Thymus (tissue), 11 donors: Measurements from ENCODE around the gene MKNK2. TPM values are rescaled to one million over a fixed set of nuclear protein-coding genes. Genes with fewer than 3 reads are reported as not detected.

Experiments
- DNase-seq, 9 donors: peaks; one replicate each; pipeline ENCODE4 v3.0.0-alpha.2; 2013; ENCODE audit warnings: low spot score in 9 of 9, low read depth in 6 of 9, missing footprints in 1 of 9
- H3K27ac ChIP-seq, 2 donors: one replicate each; pipeline ENCODE4 v1.5.1; 2013; ENCODE audit warnings: control low read depth in 1 of 2, low read depth in 1 of 2, low read length in 1 of 2, mild to moderate bottlenecking in 1 of 2, moderate library complexity in 1 of 2
- H3K27me3 ChIP-seq, 2 donors: one replicate each; pipeline ENCODE4 v1.5.1; 2013; ENCODE audit warnings: low read length in 1 of 2; ENCODE audit not compliant: control insufficient read depth in 2 of 2, insufficient read depth in 1 of 2
- H3K36me3 ChIP-seq, 2 donors: one replicate each; pipeline ENCODE4 v1.5.1; 2013; ENCODE audit warnings: low read length in 1 of 2, mild to moderate bottlenecking in 1 of 2, moderate library complexity in 1 of 2; ENCODE audit not compliant: control insufficient read depth in 2 of 2, insufficient read depth in 2 of 2
- H3K4me1 ChIP-seq, 2 donors: one replicate each; pipeline ENCODE4 v1.5.1; 2013; ENCODE audit warnings: low read length in 2 of 2; ENCODE audit not compliant: control insufficient read depth in 2 of 2, insufficient read depth in 2 of 2
- H3K4me3 ChIP-seq, 2 donors: one replicate each; pipeline ENCODE4 v1.5.1; 2013; ENCODE audit warnings: low read length in 2 of 2, control low read depth in 1 of 2, mild to moderate bottlenecking in 1 of 2
- H3K9me3 ChIP-seq, 2 donors: one replicate each; pipeline ENCODE4 v1.5.1; 2013; ENCODE audit warnings: low read length in 1 of 2, mild to moderate bottlenecking in 1 of 2; ENCODE audit not compliant: control insufficient read depth in 2 of 2, insufficient read depth in 1 of 2
- WGBS: extraction: QIAGEN DNeasy Blood & Tissue Kit; methylation state at CpG from one replicate; pipeline ENCODE4 v1.1.7; 2013; 5-methylcytosine and 5-hydroxymethylcytosine counted together
- polyA plus RNA-seq: library from polyadenylated mRNA; stranded (reverse); fragments of 200-250 nt; gene quantifications from one replicate; pipeline ENCODE4 v1.2.3, GENCODE V29; 2013
- total RNA-seq: library from RNA; stranded (reverse); fragments of 120-200 nt; gene quantifications from one replicate; pipeline ENCODE4 v1.2.4, GENCODE V29; 2013
- donor health status: healthy.

The MKNK2 gene
- total and polyA plus RNA-seq, 2 donors = 59.4 to 97.9 TPM

- Histone ChIP-seq H3K9me3 (peaks cover 0 to 7% of the 10 kb centered on the region in 2 donors), H3K4me1 (peaks cover 43 to 64% of the 10 kb centered on the region in 2 donors), H3K36me3 (peaks cover 74 to 88% of the 10 kb centered on the region in 2 donors), H3K4me3 (no peak overlapping the region), H3K27me3 (no peaks in the 10 kb centered on the region), H3K27ac (peak overlapping the region; percentile 11 to 97)
- no peak for DNase-seq
- 94% methylated on average over 9 of the region's 9 CpGs for WGBS
Observed at GRCh38 chr19:2043251-2043641, 7.8 kb downstream of the MKNK2 start.

DNA sequence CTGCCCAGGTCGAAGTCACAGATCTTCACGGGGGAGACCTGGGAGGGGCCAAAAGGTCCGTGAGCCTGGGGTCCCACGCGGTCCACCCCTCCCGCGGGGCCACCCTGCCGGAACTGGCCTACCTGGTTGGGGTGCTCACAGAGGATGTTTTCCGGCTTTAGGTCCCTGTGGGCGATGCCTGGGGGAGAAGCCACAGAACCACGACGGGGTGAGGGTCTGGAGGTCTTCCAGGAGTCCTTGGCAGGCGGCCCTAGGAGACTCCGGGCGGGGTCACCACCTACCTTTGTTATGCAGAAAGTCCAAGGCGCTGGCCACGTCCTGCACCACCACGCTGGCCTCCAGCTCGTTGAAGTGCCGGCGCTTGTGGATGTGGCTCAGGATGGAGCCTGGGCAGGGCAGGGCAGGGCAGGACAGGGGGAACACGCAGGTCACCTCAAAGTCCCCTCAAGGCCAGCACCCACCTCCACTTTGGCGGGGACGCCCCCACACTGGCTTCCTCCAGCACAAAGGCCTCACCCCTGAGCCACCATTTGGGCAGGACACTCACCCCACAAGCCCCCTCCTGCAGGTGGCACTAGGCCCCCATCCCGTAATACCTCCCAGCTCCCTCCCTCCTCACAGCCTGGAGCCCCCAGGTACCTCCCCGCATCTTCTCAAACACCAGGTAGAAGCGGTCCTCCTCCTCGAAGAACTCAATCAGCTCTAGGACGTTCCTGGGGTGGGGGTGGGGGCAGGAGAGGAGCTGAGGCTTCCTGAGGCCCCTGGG, 8.4 kb downstream of the MKNK2 start:
- Histone ChIP-seq H3K36me3 (peaks cover 74 to 88% of the 10 kb centered on the region in 2 donors), H3K4me3 (peak overlapping the region; percentile 55 to 59)
- WGBS = 52% methylated on average over 29 of the region's 29 CpGs

GRCh38 chr19:2041683-2042484, 9.2 kb downstream of the MKNK2 start:
- Histone ChIP-seq H3K36me3 (peaks cover 69 to 81% of the 10 kb centered on the region in 2 donors), H3K4me3 (peak overlapping the region; percentile 59 to 66), H3K27ac (peak overlapping the region; percentile 93 to 97), H3K27me3 (no peaks in the 10 kb centered on the region), H3K4me1 (peaks cover 34 to 50% of the 10 kb centered on the region in 2 donors), H3K9me3 (peaks cover 0 to 7% of the 10 kb centered on the region in 2 donors)
- peak; percentile 80 to 97 (median 93) for DNase-seq
- WGBS = 7% methylated on average over 77 of the region's 77 CpGs

More for the DNA sequence above, 8.4 kb downstream of the MKNK2 start:
- H3K4me1 ChIP-seq = peaks cover 38 to 58% of the 10 kb centered on the region in 2 donors
- peaks cover 0 to 7% of the 10 kb centered on the region in 2 donors for H3K9me3 ChIP-seq
- no peak for DNase-seq
- no peaks in the 10 kb centered on the region for H3K27me3 ChIP-seq
- H3K27ac ChIP-seq = peak overlapping the region; percentile 80 to 97

DNA sequence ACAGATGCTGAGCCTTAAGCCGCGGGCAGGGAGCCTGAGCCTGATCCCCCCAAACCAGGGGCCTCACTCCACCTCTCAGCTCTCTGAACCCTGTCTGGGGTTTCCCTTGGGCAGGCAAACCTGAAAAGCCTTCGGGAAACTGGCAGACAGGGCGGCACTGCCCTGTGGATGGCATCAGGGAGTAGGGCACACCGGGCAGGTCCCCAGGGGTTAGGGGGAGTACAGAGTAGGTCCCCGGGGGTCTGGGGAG, 9.7 kb downstream of the MKNK2 start:
- DNase-seq = no peak
- Histone ChIP-seq H3K27ac (peak overlapping the region; percentile 81 to 93), H3K4me3 (peak overlapping the region; percentile 38 to 66), H3K36me3 (peaks cover 64 to 76% of the 10 kb centered on the region in 2 donors), H3K9me3 (peaks cover 0 to 7% of the 10 kb centered on the region in 2 donors), H3K27me3 (no peaks in the 10 kb centered on the region), H3K4me1 (peaks cover 34 to 50% of the 10 kb centered on the region in 2 donors)
- WGBS = 94% methylated on average over 6 of the region's 6 CpGs

DNA sequence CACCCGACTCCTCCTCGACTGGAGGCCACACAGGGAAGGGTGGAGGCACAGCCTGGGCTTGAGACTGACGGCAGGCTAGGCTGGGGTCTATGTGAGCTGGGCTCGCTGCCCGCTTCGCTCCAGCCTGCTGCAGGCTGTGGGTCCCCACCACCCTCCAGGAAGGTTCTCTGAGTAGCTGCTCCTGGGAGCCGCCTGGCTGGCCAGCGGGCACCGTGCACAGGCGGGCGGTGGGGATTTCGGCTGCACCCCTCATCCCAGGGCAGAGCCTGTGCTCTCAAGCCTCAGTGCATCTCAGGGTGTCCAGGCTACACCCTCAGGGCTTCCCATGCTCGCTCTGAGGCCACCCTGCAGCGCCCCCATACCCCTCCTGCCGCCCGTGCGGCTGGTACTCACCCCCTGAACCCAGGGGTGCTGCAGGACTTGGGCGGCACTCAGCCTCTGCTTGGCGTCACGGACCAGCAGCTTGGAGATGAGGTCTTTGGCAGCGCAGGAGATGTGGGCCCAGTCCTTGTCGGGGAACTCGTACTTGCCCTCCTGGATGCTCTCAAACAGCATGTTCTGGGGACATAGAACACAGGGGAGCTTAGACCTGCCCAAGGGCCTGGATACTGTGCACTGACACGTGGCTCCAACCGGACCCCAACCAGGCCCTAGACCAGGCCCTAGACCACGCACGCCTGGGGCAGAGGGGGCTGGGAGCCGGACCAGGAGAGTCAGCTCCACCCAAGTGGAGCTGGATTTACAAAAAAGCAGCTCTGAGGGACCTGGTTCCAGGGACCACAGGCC, 10.2 kb downstream of the MKNK2 start:
- no peak for DNase-seq
- 97% methylated on average over 28 of the region's 28 CpGs for WGBS
- Histone ChIP-seq H3K9me3 (peaks cover 0 to 12% of the 10 kb centered on the region in 2 donors), H3K4me3 (peak overlapping the region; percentile 38 to 66), H3K27ac (peak overlapping the region; percentile 81 to 93), H3K36me3 (peaks cover 59 to 70% of the 10 kb centered on the region in 2 donors), H3K27me3 (no peaks in the 10 kb centered on the region), H3K4me1 (peaks cover 34 to 50% of the 10 kb centered on the region in 2 donors)

DNA sequence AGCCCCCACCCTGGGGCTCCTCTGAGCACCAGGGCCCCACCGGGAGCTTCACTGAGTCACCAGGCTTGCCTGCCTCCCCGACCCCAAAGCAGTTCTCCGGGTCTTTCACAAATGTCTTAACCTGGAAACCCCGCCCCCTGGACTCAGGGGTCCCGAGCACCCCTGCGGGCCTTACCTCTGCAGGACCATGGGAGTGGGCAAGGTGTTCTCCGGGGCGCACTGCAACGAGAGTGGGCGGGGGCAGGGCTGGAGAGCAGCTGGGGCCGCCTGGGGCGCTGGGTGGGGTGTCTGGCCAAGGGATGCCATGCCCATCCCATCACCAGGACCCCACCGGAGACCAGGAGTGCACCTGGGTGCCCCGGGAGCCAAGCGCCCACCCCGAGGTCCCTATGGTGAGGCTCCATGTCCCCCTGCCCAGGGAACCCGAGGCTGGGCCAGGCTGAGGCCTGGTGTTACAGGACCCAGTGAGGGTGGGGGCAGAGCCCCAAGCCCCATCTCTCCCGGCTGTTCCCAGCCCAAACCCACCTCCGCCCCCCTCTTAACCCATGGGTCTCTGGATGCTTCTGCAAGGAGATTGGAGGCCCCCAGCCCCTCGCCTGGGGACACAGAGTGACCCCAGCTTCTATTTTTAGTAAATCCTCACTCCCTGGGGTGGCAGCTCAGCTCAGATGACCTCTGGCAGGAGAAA, 10.9 kb downstream of the MKNK2 start:
- peaks cover 54 to 63% of the 10 kb centered on the region in 2 donors for H3K36me3 ChIP-seq
- H3K9me3 ChIP-seq = peaks cover 2 to 20% of the 10 kb centered on the region in 2 donors
- H3K4me3 ChIP-seq = no peak overlapping the region
- WGBS = 98% methylated on average over 20 of the region's 20 CpGs
- no peaks in the 10 kb centered on the region for H3K27me3 ChIP-seq
- H3K4me1 ChIP-seq = peaks cover 34 to 47% of the 10 kb centered on the region in 2 donors
- no peak for DNase-seq
- no peak overlapping the region for H3K27ac ChIP-seq

GRCh38 chr19:2039089-2039958, 11.7 kb downstream of the MKNK2 start:
- no peak for DNase-seq
- H3K27me3 ChIP-seq = no peaks in the 10 kb centered on the region
- no peak overlapping the region for H3K27ac ChIP-seq
- H3K4me3 ChIP-seq = no peak overlapping the region
- H3K4me1 ChIP-seq = peaks cover 28 to 46% of the 10 kb centered on the region in 2 donors
- H3K9me3 ChIP-seq = peaks cover 2 to 23% of the 10 kb centered on the region in 2 donors
- 97% methylated on average over 30 of the region's 30 CpGs for WGBS
- peaks cover 47 to 56% of the 10 kb centered on the region in 2 donors for H3K36me3 ChIP-seq
